OCI-LY3 (cell line): ENCODE measurements around the gene MTHFD1L.

ENCODE experiments used
- EZH2phosphoT487 ChIP-seq: fragments of 200-600 bp; shearing (Covaris generic); IDR thresholded peaks from 2 replicates; pipeline ENCODE4 v1.6.1; 2018; ENCODE audit warnings: antibody characterized with exemption, mixed run types, low read depth
- TF ChIP-seq, protein P1 (sequence below): fragments of 200-600, 300-600 bp; sonication (generic); IDR thresholded peaks from 2 replicates; pipeline ENCODE4 v1.5.1; 2014; ENCODE audit warnings: antibody characterized with exemption, low read length, low read depth

DNA sequence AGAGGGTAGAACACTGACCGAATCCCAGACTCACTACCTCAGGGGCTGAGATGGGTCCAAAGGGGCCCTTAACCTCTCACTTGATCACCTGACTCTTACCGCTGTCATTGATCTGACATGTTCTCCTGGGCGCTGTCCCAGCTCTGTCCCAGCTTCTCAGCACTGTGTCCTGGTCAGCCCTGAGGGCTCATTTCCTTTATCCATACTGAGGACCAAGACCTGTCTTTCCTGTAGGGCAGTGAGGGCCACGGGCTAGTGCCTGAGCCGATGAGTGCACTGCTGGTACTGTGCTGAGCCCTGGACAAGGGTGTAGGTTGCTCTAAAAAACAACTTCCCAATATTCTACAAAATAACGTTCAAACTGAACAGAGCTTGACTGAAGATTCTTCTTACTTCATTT lies 131.5 kb downstream of the MTHFD1L start:
- no peak for TF ChIP-seq EZH2phosphoT487
- TF ChIP-seq, protein P1, sequence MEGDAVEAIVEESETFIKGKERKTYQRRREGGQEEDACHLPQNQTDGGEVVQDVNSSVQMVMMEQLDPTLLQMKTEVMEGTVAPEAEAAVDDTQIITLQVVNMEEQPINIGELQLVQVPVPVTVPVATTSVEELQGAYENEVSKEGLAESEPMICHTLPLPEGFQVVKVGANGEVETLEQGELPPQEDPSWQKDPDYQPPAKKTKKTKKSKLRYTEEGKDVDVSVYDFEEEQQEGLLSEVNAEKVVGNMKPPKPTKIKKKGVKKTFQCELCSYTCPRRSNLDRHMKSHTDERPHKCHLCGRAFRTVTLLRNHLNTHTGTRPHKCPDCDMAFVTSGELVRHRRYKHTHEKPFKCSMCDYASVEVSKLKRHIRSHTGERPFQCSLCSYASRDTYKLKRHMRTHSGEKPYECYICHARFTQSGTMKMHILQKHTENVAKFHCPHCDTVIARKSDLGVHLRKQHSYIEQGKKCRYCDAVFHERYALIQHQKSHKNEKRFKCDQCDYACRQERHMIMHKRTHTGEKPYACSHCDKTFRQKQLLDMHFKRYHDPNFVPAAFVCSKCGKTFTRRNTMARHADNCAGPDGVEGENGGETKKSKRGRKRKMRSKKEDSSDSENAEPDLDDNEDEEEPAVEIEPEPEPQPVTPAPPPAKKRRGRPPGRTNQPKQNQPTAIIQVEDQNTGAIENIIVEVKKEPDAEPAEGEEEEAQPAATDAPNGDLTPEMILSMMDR, result no peak
